Erythroblast (primary cell): ENCODE results near the gene TRMT11.

Experiments used
- GATA1 ChIP-seq: IDR thresholded peaks from 2 replicates; pipeline ENCODE4 v1.6.1; 2011; ENCODE audit warnings: low read depth, mild to moderate bottlenecking, control low read depth, low read length, moderate library complexity
- POLR2A ChIP-seq: IDR thresholded peaks from 2 replicates; pipeline ENCODE4 v1.6.1; 2011; ENCODE audit warnings: mild to moderate bottlenecking, low read length

- no peak for TF ChIP-seq POLR2A
- no peak for TF ChIP-seq GATA1
Observed at GRCh38 chr6:126054802-126055201, 68.5 kb downstream of the TRMT11 start.
